NOMO-1 treated with dmso at 0.1 percent for 144 hours (cell line): Measurements from ENCODE around the gene MEIOB.
"Not testable (repeated sequence)": the region's sequence is repeated elsewhere in the genome, so short reads cannot be mapped to it uniquely, and the experiment has no call there.

Experiments
- DNase-seq: peaks from one replicate; lab custom pipeline; 2025; ENCODE audit not compliant: unreplicated experiment; lab: John Stamatoyannopoulos, UW

MEIOB gene

GRCh38 chr16:1871974-1872635, at the start of gene MEIOB:
TSS of gene MEIOB (minus strand) at chr16:1872164. CDS start at chr16:1868175, 3,989 bp downstream.
- peak; percentile 68 for DNase-seq

- peak; percentile 37 for DNase-seq
These were observed 48.8 kb upstream of the MEIOB start for GRCh38 chr16:1920727-1921171.

GRCh38 chr16:1920122-1920521, 48.2 kb upstream of the MEIOB start:
- DNase-seq: not testable (repeated sequence)

GRCh38 chr16:1919327-1919998, 47.5 kb upstream of the MEIOB start:
- DNase-seq: no peak

GRCh38 chr16:1918351-1919326, 46.7 kb upstream of the MEIOB start, which contains the start of gene HS3ST6:
TSS of gene HS3ST6 (minus strand) at chr16:1918415. CDS start at chr16:1918323, 92 bp downstream.
- DNase-seq: no peak

GRCh38 chr16:1917665-1918350, 45.8 kb upstream of the MEIOB start:
- no peak for DNase-seq

- no peak for DNase-seq
These were observed 45.2 kb upstream of the MEIOB start for GRCh38 chr16:1917056-1917664.

GRCh38 chr16:1916640-1916990, 44.7 kb upstream of the MEIOB start:
- DNase-seq: no peak

GRCh38 chr16:1915732-1916639, 44.0 kb upstream of the MEIOB start:
- DNase-seq: no peak

GRCh38 chr16:1914988-1915387, 43.0 kb upstream of the MEIOB start:
- DNase-seq: no peak

- DNase-seq: no peak
These were observed 42.2 kb upstream of the MEIOB start for GRCh38 chr16:1914084-1914608.

- no peak for DNase-seq
These were observed 41.5 kb upstream of the MEIOB start for GRCh38 chr16:1913327-1914083.

GRCh38 chr16:1912215-1912543, 40.2 kb upstream of the MEIOB start:
- DNase-seq: no peak

- no peak for DNase-seq
These were observed 39.7 kb upstream of the MEIOB start for GRCh38 chr16:1911467-1912214.

- DNase-seq: no peak
These were observed 37.7 kb upstream of the MEIOB start for GRCh38 chr16:1909561-1910231.

GRCh38 chr16:1908983-1909382, 37.0 kb upstream of the MEIOB start:
- DNase-seq: no peak

- no peak for DNase-seq
These were observed 36.2 kb upstream of the MEIOB start for GRCh38 chr16:1908184-1908583.
